HG03060 (cell line): Measurements from ENCODE around the gene CNTNAP2.
"Not testable (repeated sequence)": the region's sequence is repeated elsewhere in the genome, so short reads cannot be mapped to it uniquely, and the experiment has no call there.

Source experiments
- ATAC-seq: cut with Tn5 transposase; IDR thresholded peaks from one replicate; pipeline ENCODE4 v1.9.1; 2021; ENCODE audit warnings: low read depth, moderate number of reproducible peaks; ENCODE audit not compliant: unreplicated experiment

Gene CNTNAP2

DNA sequence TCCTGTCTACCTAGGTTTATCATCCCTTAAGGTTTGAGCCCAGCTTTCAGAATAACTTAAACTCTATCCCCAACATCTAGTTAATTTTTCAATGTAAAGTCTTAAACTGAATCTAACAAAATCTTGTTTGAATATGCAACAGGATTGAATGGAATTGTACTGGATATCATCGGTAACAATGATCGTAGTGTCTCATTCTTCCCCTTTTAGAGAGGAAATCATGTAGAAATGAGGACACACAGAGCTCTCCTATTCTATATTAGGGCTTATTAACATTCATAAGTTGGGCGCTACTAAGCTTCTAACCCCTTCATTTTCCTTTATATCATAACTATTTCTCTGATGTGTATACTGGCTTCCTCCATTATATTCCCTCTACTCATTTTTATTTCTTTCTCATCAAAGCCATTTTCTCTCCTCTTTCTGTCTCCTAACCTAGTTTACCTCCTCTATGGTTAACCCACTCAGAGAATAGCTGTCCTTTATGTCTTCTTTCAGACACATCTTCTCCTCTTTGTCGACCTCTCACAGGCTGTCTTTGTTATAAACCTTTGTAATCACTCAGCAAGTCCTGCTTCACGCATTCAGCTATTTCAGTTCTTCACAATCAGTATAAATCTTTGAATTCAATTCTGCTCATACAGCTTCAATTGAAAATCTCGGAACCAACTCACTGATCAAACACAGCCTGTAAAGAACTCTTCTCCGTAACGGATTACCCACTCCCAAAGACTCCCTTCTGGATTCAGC lies 1455.0 kb downstream of the CNTNAP2 start:
- no peak for ATAC-seq

DNA sequence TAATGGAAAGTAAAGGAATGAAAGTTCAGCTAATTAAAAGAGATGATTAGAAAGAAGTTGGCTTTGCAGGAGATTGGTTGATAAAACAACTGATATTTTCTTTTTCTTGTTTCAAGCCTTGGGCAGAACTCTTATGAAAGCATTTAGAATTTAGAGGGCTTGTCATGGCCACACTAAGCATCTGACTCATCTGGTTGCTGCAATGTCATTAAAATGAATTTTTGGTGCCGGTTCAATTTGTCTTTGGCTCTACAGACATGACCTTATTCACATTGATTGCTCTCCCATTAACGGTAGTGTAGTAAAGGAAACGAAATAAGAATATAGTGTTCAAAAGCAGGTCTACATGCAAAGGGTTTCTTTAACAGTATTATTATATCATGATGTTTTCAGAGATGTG lies 1461.6 kb downstream of the CNTNAP2 start:
- ATAC-seq: no peak

DNA sequence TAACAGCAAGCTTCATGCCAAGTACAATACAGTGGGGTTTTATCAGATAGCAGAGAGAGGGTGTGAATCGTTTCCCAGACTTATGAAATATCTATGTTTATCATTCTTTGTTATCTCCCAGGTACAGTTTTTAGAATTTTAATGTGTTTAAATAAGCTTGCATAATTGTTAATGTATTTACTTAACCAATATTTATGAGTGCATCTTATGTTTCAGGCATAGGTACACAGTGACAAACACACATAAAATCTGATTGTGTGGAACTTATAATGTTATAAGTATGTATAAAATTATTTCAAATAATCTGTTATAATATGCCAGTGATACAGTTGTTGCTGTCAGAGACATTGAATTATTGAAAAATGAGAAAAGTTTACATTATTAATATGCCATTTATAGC lies 1462.5 kb downstream of the CNTNAP2 start:
- no peak for ATAC-seq

DNA sequence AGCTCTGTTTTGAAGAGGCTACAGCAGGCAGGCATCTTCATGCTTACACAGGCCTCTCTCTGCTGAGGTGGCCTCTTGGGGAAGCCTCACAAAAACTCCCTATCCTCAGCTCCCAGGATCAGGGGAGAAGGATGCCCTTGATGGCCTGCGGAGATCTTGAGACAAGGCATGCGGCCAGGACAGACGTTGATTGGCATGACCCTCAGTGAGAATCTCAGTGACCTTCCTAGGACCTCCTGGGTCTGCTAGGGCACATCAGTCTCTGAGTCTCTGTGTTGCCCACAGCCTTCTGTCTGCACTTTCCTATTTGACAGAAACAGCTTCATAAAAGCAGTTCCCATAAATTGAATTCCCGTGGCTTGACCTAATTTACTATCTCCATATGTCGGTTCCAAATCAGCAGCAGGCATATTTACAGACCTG lies 1468.2 kb downstream of the CNTNAP2 start:
- no peak for ATAC-seq

DNA sequence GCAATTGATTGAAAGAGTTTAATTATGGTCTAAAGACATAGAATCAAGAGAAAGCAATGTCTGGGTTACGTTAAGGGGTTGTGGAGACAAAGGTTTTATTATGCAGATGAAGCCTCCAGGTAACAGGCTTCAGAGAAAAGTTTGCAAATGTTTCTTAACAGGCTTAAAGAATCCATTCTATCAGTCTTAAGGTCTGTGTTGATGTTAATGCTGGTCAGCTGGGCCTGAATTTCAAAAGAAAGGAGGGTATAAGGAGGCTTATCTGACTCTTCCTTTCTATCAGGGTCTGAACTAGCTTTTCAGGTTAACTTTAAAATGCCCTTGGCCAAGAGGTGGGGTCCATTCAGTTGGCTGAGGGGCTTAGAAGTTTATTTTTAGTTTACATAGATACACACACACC lies 1469.5 kb downstream of the CNTNAP2 start:
- no peak for ATAC-seq

DNA sequence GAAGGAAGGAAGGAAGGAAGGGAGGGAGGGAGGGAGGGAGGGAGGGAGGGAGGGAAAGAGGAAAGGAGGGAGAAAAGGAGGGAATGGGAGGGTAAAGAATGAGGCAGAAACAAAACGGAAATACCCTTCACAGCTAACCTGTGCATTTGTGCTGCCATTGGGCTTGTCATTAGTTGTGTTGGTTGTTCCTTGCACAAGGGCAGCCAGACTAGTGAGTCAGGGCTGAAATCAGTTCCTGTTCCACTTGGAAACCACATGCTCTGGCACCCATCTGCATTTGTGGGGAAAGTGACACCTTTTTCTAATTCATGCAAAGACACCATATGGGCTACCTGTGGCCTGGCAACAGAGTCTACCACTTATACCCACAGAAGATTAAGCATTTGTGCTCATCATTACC lies 1469.9 kb downstream of the CNTNAP2 start:
- no peak for ATAC-seq

DNA sequence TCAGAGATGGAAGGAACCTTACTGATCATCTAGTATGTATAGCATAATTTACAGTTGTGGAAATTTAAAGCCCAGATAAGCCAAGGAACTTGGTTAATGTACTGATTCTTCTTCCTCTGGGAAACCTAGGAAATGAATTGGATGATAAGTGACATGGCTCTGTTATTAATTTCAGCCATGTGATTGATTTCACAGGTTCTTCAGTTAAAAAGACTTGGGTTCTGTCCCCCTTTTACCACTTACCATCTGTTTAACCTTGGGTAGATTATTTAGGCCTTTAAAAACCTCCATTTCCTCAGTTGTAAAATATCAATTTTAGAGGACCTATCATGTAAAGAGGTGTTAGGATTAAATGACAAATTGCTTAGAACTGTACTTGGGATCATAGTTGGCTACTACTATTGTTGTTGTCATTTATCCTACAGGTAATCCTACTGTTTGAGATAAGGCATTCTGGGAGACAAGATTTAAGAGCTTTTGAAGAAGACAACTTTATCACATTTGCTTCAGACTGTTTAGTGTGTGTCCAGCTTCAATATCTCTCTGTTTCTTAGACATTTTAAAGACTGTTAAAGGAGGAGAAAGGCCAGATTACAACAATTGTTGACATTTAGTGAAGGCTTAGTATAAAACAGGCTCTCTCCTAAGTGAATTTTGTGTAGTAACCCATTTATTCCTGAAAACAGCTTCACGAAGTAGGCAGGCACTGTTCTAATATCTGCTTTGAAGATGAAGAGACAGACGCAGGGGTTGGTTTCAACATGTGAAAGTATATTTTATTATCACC lies 1476.9 kb downstream of the CNTNAP2 start:
- ATAC-seq: no peak

DNA sequence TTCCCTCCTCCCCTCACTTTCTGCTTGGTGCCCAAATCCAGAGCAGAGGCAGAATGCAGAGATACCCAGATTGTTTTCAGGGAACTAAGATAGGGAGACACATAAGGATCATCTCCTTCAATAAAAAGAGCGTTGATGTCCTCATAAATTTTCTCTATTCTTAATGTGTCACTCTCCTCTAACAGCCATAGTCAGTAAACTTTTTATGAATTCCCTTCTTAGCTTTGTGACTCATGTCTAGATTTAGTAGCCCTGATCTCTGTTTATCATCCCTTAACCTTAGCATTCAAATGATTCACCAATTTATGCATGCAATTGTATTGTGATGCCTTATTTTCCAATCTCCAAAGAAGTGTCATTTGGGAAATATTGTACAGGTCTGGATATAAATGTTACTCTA lies 1478.4 kb downstream of the CNTNAP2 start:
- no peak for ATAC-seq

DNA sequence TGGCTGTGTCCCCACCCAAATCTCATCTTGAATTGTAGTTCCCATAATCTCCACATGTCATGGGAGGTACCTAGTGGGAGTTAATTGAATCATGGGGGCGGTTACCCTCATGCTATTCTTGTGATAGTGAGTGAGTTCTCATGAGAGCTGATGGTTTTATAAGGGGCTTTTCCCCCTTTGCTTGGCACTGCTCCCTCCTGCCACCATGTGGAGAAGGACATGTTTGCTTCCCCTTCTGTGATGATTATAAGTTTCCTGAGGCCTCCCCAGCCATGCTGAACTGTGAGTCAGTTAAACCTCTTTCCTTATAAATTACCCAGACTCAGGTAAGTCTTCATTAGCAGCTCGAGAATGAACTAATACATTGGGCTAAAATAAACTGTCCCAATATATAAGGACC lies 1482.1 kb downstream of the CNTNAP2 start:
- not testable (repeated sequence) for ATAC-seq

DNA sequence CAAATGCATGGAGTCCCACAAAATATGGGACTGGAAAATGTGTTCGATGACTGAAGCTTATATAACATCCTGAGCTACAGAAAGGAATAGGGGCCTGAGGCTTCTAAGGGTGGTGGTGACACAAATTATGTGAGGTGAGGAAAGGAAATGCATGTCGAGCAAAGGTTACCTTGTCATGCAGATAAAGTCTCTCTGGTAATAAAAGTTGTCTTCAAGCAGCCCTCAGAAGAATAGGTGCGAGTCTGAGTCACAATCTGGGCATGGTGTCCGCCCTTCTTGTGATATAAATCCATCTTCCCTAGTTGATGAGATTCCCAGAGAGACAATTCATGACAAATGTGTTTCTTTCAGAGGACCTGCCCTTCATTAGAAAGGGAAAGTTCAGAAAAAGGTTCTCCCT lies 1488.7 kb downstream of the CNTNAP2 start:
- no peak for ATAC-seq

DNA sequence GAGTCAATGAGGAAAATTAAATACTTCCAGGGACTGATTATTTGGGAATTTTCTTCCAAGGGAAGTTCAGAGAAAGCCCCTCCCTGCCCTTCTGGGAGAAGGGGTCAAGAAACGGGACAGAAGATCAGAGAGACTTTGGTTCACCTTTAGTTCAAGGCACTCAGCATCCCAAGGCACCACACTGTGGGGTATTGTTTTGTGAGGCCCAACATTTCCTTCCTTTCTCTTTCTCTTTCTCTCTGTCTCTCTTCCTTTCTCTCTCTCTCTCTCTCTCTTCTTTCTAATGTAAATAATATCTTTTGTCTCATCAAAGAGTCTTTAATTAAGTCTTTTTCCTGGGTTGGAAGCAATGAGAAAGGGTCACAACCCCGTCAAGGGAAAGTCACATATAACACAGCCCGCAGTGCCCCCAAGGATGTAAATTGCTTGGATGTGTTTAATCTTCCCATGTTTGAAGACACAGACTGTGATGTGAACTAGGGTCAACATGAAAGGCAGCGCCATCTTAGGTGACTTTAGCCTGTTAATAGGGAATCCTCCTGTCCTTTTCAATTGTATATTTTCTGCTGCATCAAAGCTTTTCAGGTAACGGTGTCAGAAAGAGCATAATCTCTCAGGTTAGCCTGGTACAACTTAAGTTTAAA lies 1490.7 kb downstream of the CNTNAP2 start:
- no peak for ATAC-seq

DNA sequence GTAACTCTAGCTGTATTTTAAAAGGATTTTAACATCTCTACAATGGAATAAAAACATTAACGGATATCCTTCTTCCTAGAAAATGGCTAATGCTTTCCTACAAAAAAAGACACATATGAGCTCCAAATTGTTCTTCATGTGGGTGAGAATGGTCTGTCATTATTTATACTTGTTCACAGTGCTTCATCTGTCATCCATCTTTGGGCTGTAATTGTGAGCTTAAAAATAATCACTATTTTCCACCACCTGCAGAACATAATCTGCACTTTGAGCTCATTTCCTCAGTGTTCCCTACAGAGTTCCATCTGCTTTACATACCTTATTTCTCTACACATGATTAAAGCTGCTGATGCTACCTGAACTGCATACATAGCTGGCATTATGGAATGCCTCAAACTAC lies 1494.8 kb downstream of the CNTNAP2 start:
- no peak for ATAC-seq

DNA sequence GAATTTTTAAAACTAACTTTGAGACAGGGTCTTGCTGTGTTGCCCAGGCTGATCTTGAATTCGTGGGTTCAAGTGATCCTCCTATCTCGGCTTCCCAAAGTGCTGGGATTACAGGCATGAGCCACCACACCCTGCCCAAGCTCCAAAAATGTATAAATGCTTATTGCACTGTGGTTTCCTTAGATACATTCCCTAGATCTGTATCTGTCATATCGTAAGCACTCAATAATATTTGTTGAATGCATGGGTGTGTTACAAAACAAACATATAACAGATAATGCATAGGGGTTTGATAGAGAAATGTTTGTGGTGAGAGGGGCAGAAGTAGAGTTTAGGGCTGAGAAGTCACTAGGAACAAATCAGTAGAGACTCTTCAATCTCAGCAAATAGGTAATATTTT lies 1518.7 kb downstream of the CNTNAP2 start:
- ATAC-seq: no peak

DNA sequence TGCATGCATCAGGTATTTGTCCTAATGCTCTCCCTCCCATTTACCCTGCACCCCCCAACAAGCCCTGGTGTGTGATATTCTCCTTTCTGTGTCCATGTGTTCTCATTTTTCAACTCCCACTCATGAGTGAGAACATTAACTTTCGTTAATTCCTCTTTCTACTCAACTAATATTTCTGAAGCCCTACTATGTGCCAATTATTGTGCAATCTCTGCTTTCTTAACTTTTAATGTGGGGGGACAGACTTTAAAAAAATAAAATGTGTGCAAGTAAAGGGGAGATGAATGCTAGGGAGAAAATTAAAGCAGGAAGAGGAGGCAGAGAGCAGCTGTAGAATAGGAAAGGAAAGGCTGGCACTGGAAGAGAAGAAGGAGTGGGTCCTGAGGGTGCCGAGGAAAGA lies 1520.0 kb downstream of the CNTNAP2 start:
- no peak for ATAC-seq

DNA sequence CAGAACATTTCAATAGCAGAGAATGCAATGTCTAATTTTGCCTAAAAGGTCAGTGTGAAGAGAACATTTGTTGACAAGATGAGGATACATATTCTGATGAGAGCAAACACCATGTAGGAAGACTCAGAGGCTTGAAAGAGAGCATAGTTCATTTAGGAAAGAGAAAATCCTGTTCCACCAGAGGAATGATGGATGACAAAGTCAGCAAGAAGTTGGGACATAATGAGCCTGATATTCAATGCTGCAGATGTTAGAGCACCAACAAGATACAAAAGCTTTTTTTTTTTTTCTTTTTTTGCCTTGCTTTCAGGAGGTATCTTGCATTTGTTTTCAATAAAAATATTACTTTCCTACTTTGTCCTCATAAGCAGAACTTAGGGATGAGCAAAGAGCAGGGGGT lies 1522.0 kb downstream of the CNTNAP2 start:
- no peak for ATAC-seq

DNA sequence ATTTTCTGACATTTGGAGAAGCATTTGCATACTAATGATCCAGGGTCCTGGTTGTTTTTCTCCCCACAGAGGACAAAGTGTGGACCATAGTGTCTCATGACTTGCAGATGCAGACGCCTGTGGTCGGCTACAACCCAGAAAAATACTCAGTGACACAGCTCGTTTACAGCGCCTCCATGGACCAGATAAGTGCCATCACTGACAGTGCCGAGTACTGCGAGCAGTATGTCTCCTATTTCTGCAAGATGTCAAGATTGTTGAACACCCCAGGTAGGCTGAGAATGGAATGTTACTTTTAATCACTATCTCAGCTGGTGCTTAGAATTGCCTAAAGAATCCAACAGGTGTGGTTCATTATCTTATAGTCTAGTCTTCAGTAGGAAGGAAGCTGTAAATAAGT lies 1522.4 kb downstream of the CNTNAP2 start:
- no peak for ATAC-seq

DNA sequence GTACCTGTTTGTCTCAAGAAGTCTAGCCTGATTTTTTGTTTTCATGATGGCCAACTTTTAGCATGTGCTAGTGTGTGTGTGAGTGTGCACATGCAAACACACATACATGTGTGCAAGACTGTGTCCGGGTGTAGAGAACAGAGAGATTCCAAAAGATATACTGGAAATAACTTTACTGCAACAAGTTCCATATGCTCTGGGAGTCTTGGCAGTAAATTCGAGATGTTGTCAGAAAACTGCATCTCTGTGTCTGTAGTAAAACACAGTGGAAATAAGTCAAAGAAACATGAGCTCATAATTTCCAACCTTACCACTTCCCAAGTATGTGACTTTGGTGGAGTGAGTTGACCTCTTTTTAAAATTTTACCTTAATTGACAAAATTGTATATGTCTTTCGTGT lies 1523.2 kb downstream of the CNTNAP2 start:
- no peak for ATAC-seq

DNA sequence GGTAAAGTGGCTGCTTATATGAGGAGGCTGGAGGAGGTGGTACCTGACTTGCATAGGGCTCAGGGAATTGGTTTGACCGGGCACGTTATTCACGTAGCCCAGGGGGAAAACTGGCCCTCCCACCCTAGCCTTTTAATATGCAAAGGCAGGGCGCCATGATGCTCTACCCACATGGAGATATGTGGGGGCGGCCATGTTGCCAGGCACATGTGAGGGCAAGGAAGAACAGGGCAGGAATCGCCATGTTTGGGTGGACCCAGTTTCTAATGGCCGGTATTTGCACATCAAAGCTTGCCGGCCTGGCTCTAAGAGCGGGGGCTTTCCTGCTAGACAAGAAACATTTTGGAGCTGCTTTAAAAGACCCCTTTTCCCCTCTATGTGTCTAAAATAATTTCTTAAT lies 1524.2 kb downstream of the CNTNAP2 start:
- ATAC-seq: no peak

DNA sequence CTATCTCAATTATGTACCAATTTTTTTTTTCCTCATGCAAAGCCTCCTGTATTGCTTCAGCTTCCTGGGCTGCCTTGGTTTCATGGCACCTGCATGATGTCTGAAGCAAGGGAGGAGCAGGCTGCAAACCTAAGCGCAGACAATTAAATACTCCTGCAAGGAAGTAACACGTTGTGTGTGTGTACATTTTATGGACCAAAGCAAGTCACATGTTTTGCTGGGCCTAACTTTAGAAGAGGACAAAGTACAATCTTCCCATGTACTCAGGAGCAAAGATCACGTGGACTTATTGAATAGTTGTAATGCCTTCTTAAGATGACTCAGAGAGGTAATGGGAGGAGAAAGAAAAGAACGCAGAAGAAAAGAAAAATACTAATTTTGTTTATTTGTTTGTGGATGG lies 1530.0 kb downstream of the CNTNAP2 start:
- no peak for ATAC-seq

DNA sequence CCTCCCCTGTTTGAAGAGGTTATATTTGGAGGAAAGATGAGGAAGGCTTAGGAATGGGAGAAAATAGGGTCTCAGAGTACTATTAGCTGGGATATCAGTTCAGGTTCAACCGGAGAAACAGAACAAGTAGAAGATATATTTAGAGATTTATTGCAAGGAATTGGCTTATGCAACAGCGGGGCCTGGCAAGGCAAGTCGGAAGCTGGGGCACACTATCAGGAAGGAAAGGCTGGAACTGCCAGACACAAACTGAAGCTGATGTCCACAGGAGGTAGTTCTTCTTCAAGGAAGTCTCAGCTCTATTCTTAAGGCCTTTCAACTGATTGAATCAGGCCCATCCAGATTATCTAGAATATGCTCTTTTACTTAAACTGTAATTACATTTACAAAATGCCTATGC lies 1534.4 kb downstream of the CNTNAP2 start:
- ATAC-seq: no peak

DNA sequence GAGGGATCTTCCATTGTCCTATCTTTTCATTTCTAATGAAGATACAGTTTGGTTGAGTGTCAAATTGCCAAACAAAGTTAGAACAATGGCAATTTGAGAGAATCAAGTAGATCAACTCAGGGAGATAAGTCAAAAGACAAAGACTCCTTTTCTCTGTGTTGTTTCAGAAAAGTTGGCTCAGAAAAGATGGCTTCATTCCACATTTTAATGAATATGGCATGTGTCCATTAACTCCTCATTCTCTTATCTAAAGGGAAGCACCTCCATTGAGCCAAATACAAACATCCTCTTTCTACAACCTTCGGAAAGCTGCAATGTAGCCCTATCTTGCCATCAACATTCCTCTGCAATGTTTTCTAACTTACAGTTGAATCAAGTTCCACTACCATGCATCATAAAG lies 1535.0 kb downstream of the CNTNAP2 start:
- ATAC-seq: no peak

DNA sequence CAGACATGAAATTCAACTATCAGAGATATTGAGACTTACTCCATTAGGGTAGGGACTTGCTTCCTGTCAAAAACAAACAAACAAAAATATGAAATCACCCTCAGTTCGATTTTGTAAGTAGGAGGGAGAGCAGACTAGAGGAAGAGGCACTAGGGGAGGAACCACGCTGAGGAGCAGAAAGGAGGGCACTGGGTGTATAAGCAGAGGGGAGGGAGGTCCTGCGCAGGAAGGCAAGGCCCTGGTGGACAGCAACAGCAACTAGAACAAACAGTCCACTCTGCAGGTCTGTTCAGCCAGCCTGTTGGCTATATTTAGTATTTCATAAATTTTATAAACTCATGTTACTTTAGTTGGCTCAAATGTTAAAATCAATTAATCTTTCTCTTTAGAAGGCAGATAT lies 1536.9 kb downstream of the CNTNAP2 start:
- ATAC-seq: no peak
